EL (cell line): ENCODE results near the gene AK5.
"Not testable (repeated sequence)": the region's sequence is repeated elsewhere in the genome, so short reads cannot be mapped to it uniquely, and the experiment has no call there.

Experiments
- DNase-seq: peaks from one replicate; pipeline ENCODE4 v3.0.0-alpha.2; 2016

The AK5 gene

GRCh38 chr1:77463216-77463615 is 181.4 kb downstream of the AK5 start:
- DNase-seq, result no peak

- no peak for DNase-seq
Observed at GRCh38 chr1:77465139-77465538, 183.3 kb downstream of the AK5 start.

- DNase-seq, result no peak
Observed at GRCh38 chr1:77465922-77466321, 184.1 kb downstream of the AK5 start.

- DNase-seq, result no peak
Observed at GRCh38 chr1:77467021-77467595, 185.3 kb downstream of the AK5 start.

- no peak for DNase-seq
Observed at GRCh38 chr1:77467741-77468140, 185.9 kb downstream of the AK5 start.

- DNase-seq, result no peak
Observed at GRCh38 chr1:77468257-77468948, 186.6 kb downstream of the AK5 start.

- no peak for DNase-seq
Observed at GRCh38 chr1:77468949-77469710, 187.3 kb downstream of the AK5 start.

- DNase-seq, result no peak
Observed at GRCh38 chr1:77471691-77472090, 189.9 kb downstream of the AK5 start.

GRCh38 chr1:77473690-77474089 is 191.9 kb downstream of the AK5 start:
- peak; percentile 94 for DNase-seq

GRCh38 chr1:77475641-77476040 is 193.8 kb downstream of the AK5 start:
- no peak for DNase-seq

GRCh38 chr1:77476475-77476874 is 194.7 kb downstream of the AK5 start:
- no peak for DNase-seq

- DNase-seq, result no peak
Observed at GRCh38 chr1:77484334-77484733, 202.5 kb downstream of the AK5 start.

- no peak for DNase-seq
Observed at GRCh38 chr1:77484926-77485325, 203.1 kb downstream of the AK5 start.

- DNase-seq, result no peak
Observed at GRCh38 chr1:77487631-77488030, 205.8 kb downstream of the AK5 start.

GRCh38 chr1:77489910-77490309 is 208.1 kb downstream of the AK5 start:
- peak; percentile 53 for DNase-seq

GRCh38 chr1:77494026-77494425 is 212.2 kb downstream of the AK5 start:
- no peak for DNase-seq

- DNase-seq, result peak; percentile 3
Observed at GRCh38 chr1:77498918-77499317, 217.1 kb downstream of the AK5 start.

GRCh38 chr1:77499466-77499865 is 217.6 kb downstream of the AK5 start:
- no peak for DNase-seq

GRCh38 chr1:77504986-77505385 is 223.2 kb downstream of the AK5 start:
- DNase-seq, result no peak

- DNase-seq, result no peak
Observed at GRCh38 chr1:77506771-77507170, 225.0 kb downstream of the AK5 start.

GRCh38 chr1:77509051-77509492 is 227.3 kb downstream of the AK5 start:
- no peak for DNase-seq

GRCh38 chr1:77509898-77510297 is 228.1 kb downstream of the AK5 start:
- no peak for DNase-seq

GRCh38 chr1:77511440-77511840 is 229.6 kb downstream of the AK5 start:
- DNase-seq, result peak; percentile 94

GRCh38 chr1:77512650-77513049 is 230.8 kb downstream of the AK5 start:
- DNase-seq, result not testable (repeated sequence)
